ENCODE results near the gene RBM45. TPM values are rescaled to one million over a fixed set of nuclear protein-coding genes. Genes with fewer than 3 reads are reported as not detected.

Gene RBM45
- total RNA-seq, 1 donor from 2014 or later: 5.1 TPM

- H3K9me3 ChIP-seq (replicated peaks): no peaks in the 10 kb centered on the region
- no peaks in the 10 kb centered on the region for H3K27me3 ChIP-seq (ENCODE audit: low read depth)
- no peak for TF ChIP-seq CTCF (IDR thresholded peaks at IDR 0.05; ENCODE audit: borderline replicate concordance)
- intact Hi-C loops (cut with micrococcal nuclease): loop anchor here (10.0 kb wide), 1 partner anchor 148 kb away; no protein-coding TSS in a partner anchor
- H3K27ac ChIP-seq (replicated peaks): no peak overlapping the region
- H3K4me3 ChIP-seq: no peak overlapping the region
- H3K4me1 ChIP-seq: no peaks in the 10 kb centered on the region
- H3K36me3 ChIP-seq: peaks cover 23% of the 10 kb centered on the region
- DNase-seq: no peak
Observed at GRCh38 chr2:178136321-178137025, 24.2 kb downstream of the RBM45 start.

GRCh38 chr2:178142274-178143065, 30.2 kb downstream of the RBM45 start:
- intact Hi-C loops (cut with micrococcal nuclease): no loop called here
- Histone ChIP-seq H3K36me3 (no peaks in the 10 kb centered on the region), H3K27me3 (ENCODE audit: low read depth) (peaks cover under 1% of the 10 kb centered on the region), H3K4me1 (no peaks in the 10 kb centered on the region), H3K27ac (replicated peaks) (no peak overlapping the region), H3K4me3 (no peak overlapping the region), H3K9me3 (replicated peaks) (no peaks in the 10 kb centered on the region)
- TF ChIP-seq CTCF (IDR thresholded peaks at IDR 0.05; ENCODE audit: borderline replicate concordance): no peak
- DNase-seq: no peak

- Histone ChIP-seq H3K27me3 (ENCODE audit: low read depth) (peaks cover 10% of the 10 kb centered on the region), H3K4me3 (no peak overlapping the region), H3K9me3 (replicated peaks) (no peaks in the 10 kb centered on the region), H3K4me1 (no peaks in the 10 kb centered on the region), H3K27ac (replicated peaks) (no peak overlapping the region), H3K36me3 (no peaks in the 10 kb centered on the region)
- TF ChIP-seq CTCF (IDR thresholded peaks at IDR 0.05; ENCODE audit: borderline replicate concordance): no peak
- no peak for DNase-seq
- intact Hi-C loops (cut with micrococcal nuclease): no loop called here
Observed at GRCh38 chr2:178143481-178143880, 31.2 kb downstream of the RBM45 start.

- no peaks in the 10 kb centered on the region for H3K36me3 ChIP-seq
Observed at GRCh38 chr2:178152033-178152432, 39.8 kb downstream of the RBM45 start.

GRCh38 chr2:178152542-178152941, 40.3 kb downstream of the RBM45 start:
- H3K27ac ChIP-seq (replicated peaks): no peak overlapping the region
- DNase-seq: no peak
- H3K9me3 ChIP-seq (replicated peaks): no peaks in the 10 kb centered on the region
- TF ChIP-seq CTCF (IDR thresholded peaks at IDR 0.05; ENCODE audit: borderline replicate concordance): no peak
- no peaks in the 10 kb centered on the region for H3K36me3 ChIP-seq
- H3K4me1 ChIP-seq: no peaks in the 10 kb centered on the region
- intact Hi-C loops (cut with micrococcal nuclease): no loop called here
- peaks cover 27% of the 10 kb centered on the region for H3K27me3 ChIP-seq (ENCODE audit: low read depth)
- no peak overlapping the region for H3K4me3 ChIP-seq

More at GRCh38 chr2:178152033-178152432, 39.8 kb downstream of the RBM45 start:
- no peak for DNase-seq
- no peaks in the 10 kb centered on the region for H3K9me3 ChIP-seq (replicated peaks)
- H3K4me3 ChIP-seq: no peak overlapping the region
- H3K4me1 ChIP-seq: no peaks in the 10 kb centered on the region
- intact Hi-C loops (cut with micrococcal nuclease): no loop called here
- H3K27me3 ChIP-seq (ENCODE audit: low read depth): peaks cover 28% of the 10 kb centered on the region
- TF ChIP-seq CTCF (IDR thresholded peaks at IDR 0.05; ENCODE audit: borderline replicate concordance): no peak
- no peak overlapping the region for H3K27ac ChIP-seq (replicated peaks)
